ENCODE data around the gene XKR8. TPM values are rescaled to one million over a fixed set of nuclear protein-coding genes. Genes with fewer than 3 reads are reported as not detected.
A peak's percentile ranks its signal among the peaks of the same experiment; 100 is the strongest.

The XKR8 gene
- total RNA-seq = 5.1 and 6.1 TPM in 2 replicates

- H3K27me3 Mint-ChIP-seq = no peaks in the 10 kb centered on the region
- H3K4me3 Mint-ChIP-seq = peak within 1 kb of the TSS; percentile 89
- TF ChIP-seq CTCF (IDR thresholded peaks at IDR 0.05) = no peak
- intact Hi-C loops (cut with micrococcal nuclease) = loop anchor here (5.0 kb wide), 2 partner anchors 103 to 233 kb away; partner anchors contain the start of gene FAM76A
- peaks cover 18% of the 10 kb centered on the region for H3K36me3 Mint-ChIP-seq (ENCODE audit: low read depth)
- no peaks in the 10 kb centered on the region for H3K9me3 Mint-ChIP-seq
- POLR2A ChIA-PET = interaction anchor here (0.7 to 1.9 kb wide), 6 partner anchors 11 to 369 kb away, joined by 3 to 7 read pairs (median 4); partner anchors contain the start of genes EYA3, MED18, PPP1R8 and STX12
- peak within 1 kb of the TSS; percentile 83 for H3K27ac Mint-ChIP-seq
- CTCF ChIA-PET = interaction anchor here (3.9 kb wide), 1 partner anchor 19 kb away, joined by 13 read pairs; no protein-coding TSS in a partner anchor
- DNase-seq (peak; percentile 86), ATAC-seq (ENCODE audit: low read depth) (peak; percentile 99)
- peaks cover 20% of the 10 kb centered on the region for H3K4me1 Mint-ChIP-seq
Observed at GRCh38 chr1:27959792-27960603, at the start of gene XKR8. TSS of gene XKR8 (plus strand) at chr1:27959973. CDS start at chr1:27960070, 97 bp downstream.

DNA sequence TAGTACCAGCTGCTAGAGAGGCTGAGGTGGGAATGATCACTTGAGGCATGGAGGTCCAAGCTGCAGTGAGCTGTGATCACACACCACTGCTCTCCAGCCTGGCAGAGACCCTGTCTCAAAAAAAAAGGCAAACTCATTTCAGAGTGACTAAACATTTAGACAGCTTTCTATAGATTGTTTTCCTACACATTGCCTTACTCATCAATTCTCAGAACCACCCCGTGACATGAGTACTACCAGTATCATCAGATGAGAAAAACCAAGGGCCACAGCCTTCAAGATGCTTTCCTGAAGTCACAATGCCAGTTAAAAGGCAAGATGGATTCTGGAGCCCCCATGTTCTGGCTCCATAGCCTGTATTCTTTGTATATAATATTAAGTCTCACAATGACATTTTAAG is 47.3 kb upstream of the XKR8 start:
- H3K27me3 Mint-ChIP-seq = no peaks in the 10 kb centered on the region
- ChIA-PET POLR2A (no interaction called here), CTCF (no interaction called here)
- H3K4me1 Mint-ChIP-seq = peaks cover 14% of the 10 kb centered on the region
- ATAC-seq (ENCODE audit: low read depth) (no peak), DNase-seq (no peak)
- H3K36me3 Mint-ChIP-seq (ENCODE audit: low read depth) = peaks cover 49% of the 10 kb centered on the region
- H3K4me3 Mint-ChIP-seq = no peak overlapping the region
- TF ChIP-seq CTCF (IDR thresholded peaks at IDR 0.05) = no peak
- H3K27ac Mint-ChIP-seq = no peak overlapping the region
- H3K9me3 Mint-ChIP-seq = no peaks in the 10 kb centered on the region
- intact Hi-C loops (cut with micrococcal nuclease) = no loop called here

DNA sequence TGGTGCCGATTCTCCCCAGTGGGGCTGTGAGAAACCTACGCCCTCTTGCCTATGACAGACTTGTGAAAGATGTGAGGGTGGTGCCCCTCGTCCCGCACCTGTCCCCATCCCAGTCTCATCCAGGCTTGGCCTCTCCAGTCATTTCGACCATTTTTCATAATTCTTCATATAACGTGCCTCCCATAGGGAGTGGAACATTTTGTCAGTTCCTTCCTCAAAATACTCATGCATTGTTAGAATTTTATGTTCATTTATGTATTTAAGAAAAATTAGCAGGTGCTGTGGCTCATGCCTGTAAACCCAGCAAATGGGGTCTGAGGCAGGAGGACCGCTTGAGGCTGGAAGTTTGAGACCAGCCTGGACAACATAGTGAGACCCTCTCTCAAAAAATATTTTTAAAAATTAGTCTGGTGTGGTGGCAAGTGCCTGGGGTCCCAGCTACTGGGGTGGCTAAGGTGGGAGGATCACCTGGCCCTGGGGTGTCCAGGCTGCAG is 44.6 kb upstream of the XKR8 start:
- ATAC-seq (ENCODE audit: low read depth) (no peak), DNase-seq (no peak)
- Mint-ChIP-seq H3K9me3 (no peaks in the 10 kb centered on the region), H3K27ac (peak overlapping the region; percentile 97), H3K4me1 (peaks cover 14% of the 10 kb centered on the region), H3K27me3 (peaks cover 3% of the 10 kb centered on the region), H3K36me3 (ENCODE audit: low read depth) (peaks cover 24% of the 10 kb centered on the region), H3K4me3 (peak overlapping the region; percentile 99)
- intact Hi-C loops (cut with micrococcal nuclease) = no loop called here
- no peak for TF ChIP-seq CTCF (IDR thresholded peaks at IDR 0.05)
- POLR2A ChIA-PET = no interaction called here
- CTCF ChIA-PET = no interaction called here

GRCh38 chr1:27922272-27922671 is 37.5 kb upstream of the XKR8 start:
- H3K4me1 Mint-ChIP-seq = no peaks in the 10 kb centered on the region
- H3K27me3 Mint-ChIP-seq = peaks cover 3% of the 10 kb centered on the region
- ChIA-PET POLR2A (no interaction called here), CTCF (no interaction called here)
- no peak for TF ChIP-seq CTCF (IDR thresholded peaks at IDR 0.05)
- no peak for DNase-seq
- H3K9me3 Mint-ChIP-seq = no peaks in the 10 kb centered on the region
- intact Hi-C loops (cut with micrococcal nuclease) = no loop called here
- H3K4me3 Mint-ChIP-seq = no peak overlapping the region
- no peak overlapping the region for H3K27ac Mint-ChIP-seq
- no peaks in the 10 kb centered on the region for H3K36me3 Mint-ChIP-seq (ENCODE audit: low read depth)
- ATAC-seq (ENCODE audit: low read depth) = no peak

- Mint-ChIP-seq H3K4me3 (no peak overlapping the region), H3K36me3 (ENCODE audit: low read depth) (no peaks in the 10 kb centered on the region), H3K9me3 (no peaks in the 10 kb centered on the region), H3K4me1 (peaks cover 10% of the 10 kb centered on the region), H3K27me3 (peaks cover 4% of the 10 kb centered on the region), H3K27ac (no peak overlapping the region)
- DNase-seq = no peak
- no peak for TF ChIP-seq CTCF (IDR thresholded peaks at IDR 0.05)
- CTCF ChIA-PET = no interaction called here
- no peak for ATAC-seq (ENCODE audit: low read depth)
- POLR2A ChIA-PET = interaction anchor here (0.5 kb wide), 1 partner anchor 1128 kb away, joined by 6 read pairs; no protein-coding TSS in a partner anchor
- intact Hi-C loops (cut with micrococcal nuclease) = no loop called here
Observed at GRCh38 chr1:27928216-27928954, 31.4 kb upstream of the XKR8 start.

Measured in activated B cell treated with CpG ODN at 0.5 μM for 24 hours (primary cell).